Endodermal cell (in vitro differentiated cells): ENCODE results near the gene DLGAP1. TPM values are rescaled to one million over a fixed set of nuclear protein-coding genes. Genes with fewer than 3 reads are reported as not detected.

Experiments
- DNase-seq: peaks from one replicate; pipeline ENCODE4 v3.0.0-alpha.2; 2017
- H3K27ac ChIP-seq: 2 replicates; pipeline ENCODE4 v1.5.1; 2013; ENCODE audit warnings: mild to moderate bottlenecking, low read depth, low read length, moderate library complexity
- H3K27me3 ChIP-seq: 2 replicates; pipeline ENCODE4 v1.6.1; 2013; ENCODE audit warnings: mild to moderate bottlenecking, low read length, moderate library complexity; ENCODE audit not compliant: insufficient read depth, control insufficient read depth, poor library complexity, severe bottlenecking
- H3K36me3 ChIP-seq: 2 replicates; pipeline ENCODE4 v1.7.0; 2013; ENCODE audit warnings: mild to moderate bottlenecking, low read length, moderate library complexity; ENCODE audit not compliant: control insufficient read depth, insufficient read depth
- H3K4me1 ChIP-seq: one replicate; pipeline ENCODE4 v1.7.0; 2013; ENCODE audit warnings: low read length; ENCODE audit not compliant: control insufficient read depth, insufficient read depth
- H3K4me3 ChIP-seq: 2 replicates; pipeline ENCODE4 v1.5.1; 2013; ENCODE audit warnings: mild to moderate bottlenecking, low read length, moderate library complexity
- H3K9ac ChIP-seq: 2 replicates; pipeline ENCODE4 v1.6.1; 2013; ENCODE audit warnings: mild to moderate bottlenecking, low read length, moderate library complexity; ENCODE audit not compliant: poor library complexity, severe bottlenecking; ENCODE audit errors: extremely low read depth
- H3K9me3 ChIP-seq: 2 replicates; pipeline ENCODE4 v1.6.1; 2013; ENCODE audit warnings: mild to moderate bottlenecking, low read length, moderate library complexity; ENCODE audit not compliant: control insufficient read depth
- H3K27ac Mint-ChIP-seq: 2 replicates; pipeline ENCODE4 v1.8.0; 2020; ENCODE audit warnings: mixed read lengths
- H3K27me3 Mint-ChIP-seq: 2 replicates; pipeline ENCODE4 v1.8.0; 2021; ENCODE audit warnings: mild to moderate bottlenecking, mixed read lengths; ENCODE audit not compliant: insufficient read depth
- H3K36me3 Mint-ChIP-seq: 2 replicates; pipeline ENCODE4 v1.8.0; 2020; ENCODE audit warnings: low read depth, mixed read lengths
- H3K4me1 Mint-ChIP-seq: 2 replicates; pipeline ENCODE4 v1.8.0; 2020; ENCODE audit warnings: mixed read lengths
- H3K4me3 Mint-ChIP-seq: 2 replicates; pipeline ENCODE4 v1.8.0; 2020; ENCODE audit warnings: mild to moderate bottlenecking, moderate library complexity, mixed read lengths
- H3K9me3 Mint-ChIP-seq: 2 replicates; pipeline ENCODE4 v1.8.0; 2020; ENCODE audit warnings: mild to moderate bottlenecking, mixed read lengths
- WGBS, 2 experiments: methylation state at CpG; one replicate each; pipeline versions ENCODE4 v1.1.5 to v1.1.7; 2013; ENCODE audit warnings: missing lambda C conversion rate in 2 of 2, mixed read lengths in 1 of 2; ENCODE audit not compliant: insufficient coverage in 1 of 2, insufficient read length in 1 of 2; 5-methylcytosine and 5-hydroxymethylcytosine counted together
- total RNA-seq, 2 donors: library from RNA; stranded (reverse); fragmentation: NEBNext Ultra II Directional in 1 of 2; extraction: Animal tissue kit (Norgen Biotek cat#: 25700) in 1 of 2; gene quantifications; 2 replicates in 1 of 2; 3 replicates in 1 of 2; pipeline ENCODE4 v1.2.1, GENCODE V29; 2021
- TF ChIP-seq, protein P1 (sequence below): fragments of 200-600 bp; sonication (generic); conservative IDR thresholded peaks from 2 replicates; pipeline ENCODE4 v1.5.0; 2021; ENCODE audit warnings: antibody characterized with exemption, mild to moderate bottlenecking

The DLGAP1 gene
- total RNA-seq, 2 donors from 2014 or later = 11.5 to 21.5 TPM

DNA sequence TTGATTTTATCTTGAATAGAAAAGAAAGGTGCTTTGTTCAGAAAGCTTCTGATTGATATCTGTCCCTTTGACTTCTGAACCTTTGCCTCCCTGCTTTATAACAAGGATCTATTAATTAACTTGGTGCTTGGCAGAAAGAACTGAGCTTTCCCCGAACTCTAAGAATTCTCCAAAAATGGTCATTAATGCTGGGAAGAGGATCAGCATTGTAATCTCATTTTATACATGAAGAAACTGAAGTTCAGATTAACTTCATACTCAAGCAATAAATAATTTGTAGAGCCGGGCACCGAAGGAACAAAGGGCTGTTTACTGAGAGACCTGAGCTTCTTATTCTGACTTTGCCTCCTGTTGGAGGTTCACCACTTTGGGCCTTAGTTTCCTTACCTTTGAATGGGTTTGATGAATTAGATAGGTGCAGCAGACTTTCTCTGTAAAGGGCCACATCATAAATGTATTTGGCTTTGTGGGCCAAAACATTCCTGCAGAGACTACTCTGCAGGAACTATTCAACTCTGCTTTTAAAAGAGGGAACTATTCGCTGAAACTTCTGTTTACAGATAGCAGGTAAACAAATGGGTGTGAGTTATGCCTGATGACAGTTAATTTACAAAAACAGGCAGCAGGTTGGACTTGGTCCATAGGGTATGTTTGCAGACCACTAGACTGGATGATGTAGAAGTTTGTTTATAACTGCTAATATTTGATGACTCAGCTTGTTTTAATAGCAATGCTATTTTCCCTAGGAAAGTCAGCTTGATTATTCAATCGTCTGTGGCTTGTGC lies 732.3 kb downstream of the DLGAP1 start:
- no peaks in the 10 kb centered on the region for H3K9me3 Mint-ChIP-seq
- H3K9ac ChIP-seq = no peak overlapping the region
- TF ChIP-seq, protein P1, sequence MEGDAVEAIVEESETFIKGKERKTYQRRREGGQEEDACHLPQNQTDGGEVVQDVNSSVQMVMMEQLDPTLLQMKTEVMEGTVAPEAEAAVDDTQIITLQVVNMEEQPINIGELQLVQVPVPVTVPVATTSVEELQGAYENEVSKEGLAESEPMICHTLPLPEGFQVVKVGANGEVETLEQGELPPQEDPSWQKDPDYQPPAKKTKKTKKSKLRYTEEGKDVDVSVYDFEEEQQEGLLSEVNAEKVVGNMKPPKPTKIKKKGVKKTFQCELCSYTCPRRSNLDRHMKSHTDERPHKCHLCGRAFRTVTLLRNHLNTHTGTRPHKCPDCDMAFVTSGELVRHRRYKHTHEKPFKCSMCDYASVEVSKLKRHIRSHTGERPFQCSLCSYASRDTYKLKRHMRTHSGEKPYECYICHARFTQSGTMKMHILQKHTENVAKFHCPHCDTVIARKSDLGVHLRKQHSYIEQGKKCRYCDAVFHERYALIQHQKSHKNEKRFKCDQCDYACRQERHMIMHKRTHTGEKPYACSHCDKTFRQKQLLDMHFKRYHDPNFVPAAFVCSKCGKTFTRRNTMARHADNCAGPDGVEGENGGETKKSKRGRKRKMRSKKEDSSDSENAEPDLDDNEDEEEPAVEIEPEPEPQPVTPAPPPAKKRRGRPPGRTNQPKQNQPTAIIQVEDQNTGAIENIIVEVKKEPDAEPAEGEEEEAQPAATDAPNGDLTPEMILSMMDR = no peak
- H3K27ac Mint-ChIP-seq = no peak overlapping the region
- 84 to 90% methylated on average over 3 to 5 of the region's 5 CpGs for WGBS, 2 experiments
- H3K4me3 ChIP-seq = no peak overlapping the region
- H3K4me1 ChIP-seq = peaks cover 4% of the 10 kb centered on the region
- DNase-seq = no peak
- no peak overlapping the region for H3K27ac ChIP-seq
- H3K4me3 Mint-ChIP-seq = no peak overlapping the region
- H3K4me1 Mint-ChIP-seq = peaks cover 28% of the 10 kb centered on the region
- no peaks in the 10 kb centered on the region for H3K27me3 ChIP-seq
- no peaks in the 10 kb centered on the region for H3K9me3 ChIP-seq
- H3K36me3 ChIP-seq = no peaks in the 10 kb centered on the region
- H3K36me3 Mint-ChIP-seq = no peaks in the 10 kb centered on the region
- no peaks in the 10 kb centered on the region for H3K27me3 Mint-ChIP-seq

DNA sequence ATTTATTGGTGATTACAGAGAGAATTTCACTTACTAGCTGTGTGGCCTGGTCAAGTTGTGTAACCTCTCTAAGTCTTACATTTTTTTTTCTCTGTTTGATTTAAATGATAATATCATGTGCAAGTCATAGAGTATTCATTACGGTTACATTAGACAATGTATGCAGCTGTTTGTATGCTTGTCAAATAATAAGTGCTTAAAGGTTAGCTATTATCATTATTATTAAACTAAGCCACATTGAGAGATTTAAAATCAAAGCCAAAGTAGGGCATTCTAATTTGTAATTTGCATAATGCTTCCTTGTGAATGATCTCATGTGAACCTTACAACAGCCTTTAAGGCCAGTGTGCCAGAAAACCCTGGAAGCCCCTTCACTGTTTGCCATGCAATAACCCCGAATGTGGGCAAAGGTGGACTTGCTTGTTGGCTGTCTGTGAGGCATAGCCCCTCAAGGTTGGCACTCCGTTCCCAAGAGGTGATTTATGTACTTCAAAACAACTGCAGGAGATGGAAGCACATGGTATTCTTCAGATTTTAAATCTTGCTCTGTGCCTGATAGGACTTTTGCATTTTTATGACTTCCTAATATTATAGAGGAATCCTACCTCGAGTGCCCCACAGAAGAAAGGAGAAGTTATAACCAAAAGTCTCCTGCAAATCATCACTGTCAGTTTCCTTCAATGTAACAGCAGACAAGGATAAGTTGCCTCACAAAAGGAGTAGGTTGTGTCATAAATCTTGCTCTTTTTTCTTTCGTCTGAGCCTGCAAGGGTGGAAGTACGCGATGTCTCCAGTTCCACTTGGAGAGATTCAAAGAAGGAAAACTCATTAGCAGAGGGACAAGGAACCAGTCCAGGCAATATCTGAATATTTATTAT lies 733.1 kb downstream of the DLGAP1 start:
- Histone ChIP-seq H3K4me3 (no peak overlapping the region), H3K27ac (peak overlapping the region; percentile 1), H3K27me3 (no peaks in the 10 kb centered on the region), H3K36me3 (no peaks in the 10 kb centered on the region), H3K4me1 (peaks cover 4% of the 10 kb centered on the region), H3K9ac (no peak overlapping the region), H3K9me3 (no peaks in the 10 kb centered on the region)
- Mint-ChIP-seq H3K4me1 (peaks cover 28% of the 10 kb centered on the region), H3K27ac (peak overlapping the region; percentile 59), H3K4me3 (no peak overlapping the region), H3K9me3 (no peaks in the 10 kb centered on the region), H3K36me3 (no peaks in the 10 kb centered on the region), H3K27me3 (no peaks in the 10 kb centered on the region)
- 89 to 100% methylated on average over 1 to 7 of the region's 7 CpGs for WGBS, 2 experiments
- no peak for DNase-seq
- TF ChIP-seq, protein P1 = no peak

DNA sequence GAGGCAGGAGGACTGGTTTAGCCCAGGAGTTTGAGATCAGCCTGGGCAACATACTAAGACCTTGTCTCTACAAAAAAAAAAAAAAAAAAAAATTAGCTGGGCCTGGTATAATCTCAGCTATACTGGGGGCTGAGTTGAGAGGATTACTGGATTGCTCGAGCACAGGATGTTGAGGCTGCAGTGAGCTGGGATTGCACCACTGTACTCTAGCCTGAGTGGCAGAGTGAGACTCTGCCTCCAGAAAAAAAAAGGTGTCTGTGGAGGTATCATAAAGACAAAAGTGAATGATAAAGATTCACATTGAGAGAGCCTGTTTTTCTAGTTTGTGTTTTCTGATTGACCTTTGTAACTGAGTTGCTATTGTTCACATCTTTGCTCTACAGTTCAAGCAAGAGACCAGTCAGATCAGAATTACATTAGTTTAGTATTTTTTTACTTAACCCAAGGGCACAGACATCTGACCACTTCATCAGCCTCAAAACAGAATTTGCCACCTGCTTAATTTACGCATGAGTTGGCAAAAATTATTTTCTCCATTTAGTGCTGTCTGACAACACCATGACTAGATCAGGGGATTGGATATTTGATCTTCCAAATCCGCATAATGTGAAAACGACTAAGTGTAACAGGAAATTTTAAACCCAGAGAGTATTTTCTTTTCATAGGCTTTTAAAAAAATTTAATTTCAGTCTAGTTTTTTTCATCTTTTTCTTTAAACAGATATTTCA lies 734.1 kb downstream of the DLGAP1 start:
- no peaks in the 10 kb centered on the region for H3K9me3 Mint-ChIP-seq

More for the DNA sequence above, 734.1 kb downstream of the DLGAP1 start:
- Mint-ChIP-seq H3K36me3 (no peaks in the 10 kb centered on the region), H3K4me3 (no peak overlapping the region), H3K4me1 (peaks cover 28% of the 10 kb centered on the region), H3K27ac (peak overlapping the region; percentile 79), H3K27me3 (no peaks in the 10 kb centered on the region)
- H3K4me3 ChIP-seq = no peak overlapping the region
- no peaks in the 10 kb centered on the region for H3K9me3 ChIP-seq
- H3K9ac ChIP-seq = no peak overlapping the region
- H3K36me3 ChIP-seq = no peaks in the 10 kb centered on the region
- no peak overlapping the region for H3K27ac ChIP-seq
- TF ChIP-seq, protein P1 = no peak
- DNase-seq = no peak
- 89 to 94% methylated on average over 2 to 4 of the region's 4 CpGs for WGBS, 2 experiments
- no peaks in the 10 kb centered on the region for H3K27me3 ChIP-seq
- H3K4me1 ChIP-seq = peaks cover 4% of the 10 kb centered on the region
